Measurements from ENCODE around the gene MEIS1. TPM values are rescaled to one million over a fixed set of nuclear protein-coding genes. Genes with fewer than 3 reads are reported as not detected.

Gene MEIS1
- total RNA-seq, 2 experiments from 2014 or later, result 5.4 to 7.3 TPM

- H3K9me3 ChIP-seq (ENCODE audit: low read length), result no peaks in the 10 kb centered on the region
- no peak overlapping the region for H3K4me2 ChIP-seq (ENCODE audit: low read length)
- H3K36me3 ChIP-seq (ENCODE audit: insufficient read depth, low read length), result no peaks in the 10 kb centered on the region
- intact Hi-C loops (cut with micrococcal nuclease; ENCODE audit: unreplicated experiment), result no loop called here
- TF ChIP-seq CTCF (conservative IDR thresholded peaks at IDR 0.05; ENCODE audit: low read length), result no peak
- no peak for TF ChIP-seq EZH2phosphoT487 (IDR thresholded peaks at IDR 0.05; ENCODE audit: borderline replicate concordance, low read depth, low read length)
- no peak overlapping the region for H3K27ac ChIP-seq (ENCODE audit: low read depth, low read length, poor library complexity, severe bottlenecking)
- no peak overlapping the region for H3K4me3 ChIP-seq (ENCODE audit: low read depth, low read length, poor library complexity, severe bottlenecking)
- ChIA-PET CTCF (ENCODE audit: unreplicated experiment) (interaction anchor here (0.6 kb wide), 1 partner anchor 21 kb away, joined by 3 read pairs; no protein-coding TSS in a partner anchor), POLR2A (interaction anchor here (0.7 kb wide), 1 partner anchor 900 kb away, joined by 3 read pairs; no protein-coding TSS in a partner anchor)
- no peaks in the 10 kb centered on the region for H3K9me2 ChIP-seq (ENCODE audit: insufficient read depth, low read length)
- H3K4me1 ChIP-seq (ENCODE audit: insufficient read depth, low read length, poor library complexity, severe bottlenecking), result no peaks in the 10 kb centered on the region
- no peaks in the 10 kb centered on the region for H4K20me1 ChIP-seq (ENCODE audit: insufficient read depth, low read length)
- no peak overlapping the region for H2AFZ ChIP-seq (ENCODE audit: low read length)
- BruUV-seq (replicated peaks), result no TSS peak
- no peaks in the 10 kb centered on the region for H3K79me2 ChIP-seq (ENCODE audit: insufficient read depth, low read depth, low read length)
- no peak for DNase-seq (ENCODE audit: low spot score)
Observed at GRCh38 chr2:66579186-66580126, 144.5 kb downstream of the MEIS1 start.

- no peak for DNase-seq (ENCODE audit: low spot score)
- no TSS peak for BruUV-seq (replicated peaks)
- Histone ChIP-seq H3K4me3 (ENCODE audit: low read depth, low read length, poor library complexity, severe bottlenecking) (no peak overlapping the region), H3K36me3 (ENCODE audit: insufficient read depth, low read length) (no peaks in the 10 kb centered on the region), H3K4me2 (ENCODE audit: low read length) (no peak overlapping the region), H3K4me1 (ENCODE audit: insufficient read depth, low read length, poor library complexity, severe bottlenecking) (no peaks in the 10 kb centered on the region), H3K9me2 (ENCODE audit: insufficient read depth, low read length) (no peaks in the 10 kb centered on the region), H2AFZ (ENCODE audit: low read length) (no peak overlapping the region), H3K9me3 (ENCODE audit: low read length) (no peaks in the 10 kb centered on the region), H3K79me2 (ENCODE audit: insufficient read depth, low read depth, low read length) (no peaks in the 10 kb centered on the region), H4K20me1 (ENCODE audit: insufficient read depth, low read length) (no peaks in the 10 kb centered on the region), H3K27ac (ENCODE audit: low read depth, low read length, poor library complexity, severe bottlenecking) (no peak overlapping the region)
- ChIA-PET CTCF (ENCODE audit: unreplicated experiment) (interaction anchor here (0.6 kb wide), 1 partner anchor 20 kb away, joined by 3 read pairs; no protein-coding TSS in a partner anchor), POLR2A (no interaction called here)
- intact Hi-C loops (cut with micrococcal nuclease; ENCODE audit: unreplicated experiment), result no loop called here
- TF ChIP-seq CTCF (conservative IDR thresholded peaks at IDR 0.05; ENCODE audit: low read length) (no peak), EZH2phosphoT487 (IDR thresholded peaks at IDR 0.05; ENCODE audit: borderline replicate concordance, low read depth, low read length) (no peak)
Observed at GRCh38 chr2:66580166-66581049, 145.5 kb downstream of the MEIS1 start.
